Skeletal muscle cell (primary cell): ENCODE data around the gene B3GAT3.

Experiments used
- DNase-seq: peaks from one replicate; pipeline ENCODE4 v3.0.0-alpha.2; 2010; ENCODE audit warnings: low read depth
- H3K4me3 ChIP-seq: 2 replicates; pipeline ENCODE4 v1.5.1; 2011; ENCODE audit warnings: low read depth, mild to moderate bottlenecking, control low read depth, low read length, moderate library complexity

B3GAT3 gene

DNA sequence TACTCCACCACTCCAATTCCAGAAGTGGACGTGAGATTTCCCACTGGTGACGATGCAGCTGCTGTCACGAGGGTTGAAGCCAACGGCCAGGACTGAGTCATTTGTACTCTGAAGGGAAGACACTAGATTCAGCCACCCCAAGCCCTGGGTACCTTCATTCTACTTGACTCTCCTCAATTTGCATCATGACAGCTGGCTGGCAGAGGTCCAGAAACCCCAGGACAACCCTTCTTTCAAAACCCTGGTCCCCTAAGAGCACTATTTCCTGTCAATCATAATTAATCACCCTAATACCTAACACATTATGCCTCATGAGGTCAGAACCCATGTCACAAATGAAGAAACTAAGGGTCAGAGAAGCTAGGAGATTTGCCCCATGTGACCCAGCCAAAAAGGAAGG, 14.1 kb downstream of the B3GAT3 start:
- no peak overlapping the region for H3K4me3 ChIP-seq
- DNase-seq = no peak

DNA sequence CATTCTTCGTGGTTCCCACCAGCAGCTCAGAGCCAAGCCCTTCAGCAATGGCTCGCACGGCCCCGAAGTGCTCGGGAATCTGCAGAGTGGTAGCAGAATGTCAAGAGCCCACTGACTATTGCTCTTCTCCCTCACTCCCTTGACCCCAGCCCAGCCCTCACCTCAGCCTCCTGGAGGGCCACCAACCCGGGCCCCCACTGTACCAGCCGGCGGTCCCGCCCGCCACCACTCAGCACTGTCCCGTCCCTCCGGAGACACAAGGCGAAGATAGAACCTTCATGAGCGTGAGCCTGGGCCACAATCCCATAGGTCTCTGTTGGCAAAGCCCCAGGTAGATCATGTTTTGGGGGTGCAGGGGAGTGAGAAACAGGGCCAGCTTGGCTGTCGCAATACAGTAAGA, 15.9 kb downstream of the B3GAT3 start:
- H3K4me3 ChIP-seq = no peak overlapping the region
- no peak for DNase-seq

DNA sequence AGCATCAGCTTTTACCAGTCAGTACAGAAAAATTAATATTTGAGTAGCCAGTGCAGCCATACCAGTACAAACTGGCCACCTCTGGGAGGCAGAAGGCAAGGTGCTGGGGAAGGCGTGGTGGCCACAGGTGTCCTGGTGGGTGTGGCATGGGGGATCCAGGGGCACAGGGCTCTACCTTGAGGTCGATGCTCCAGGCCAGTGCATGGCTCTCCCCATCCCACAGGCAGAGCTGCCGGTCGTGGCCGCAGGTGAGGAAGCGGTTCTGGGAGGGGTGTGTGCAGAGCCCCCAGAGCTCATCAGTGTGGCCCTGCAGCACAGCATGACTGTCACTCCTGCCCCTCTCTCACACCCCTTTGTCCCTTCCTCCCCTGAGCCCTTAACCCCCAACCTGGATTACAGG, 16.3 kb downstream of the B3GAT3 start:
- no peak overlapping the region for H3K4me3 ChIP-seq
- no peak for DNase-seq

DNA sequence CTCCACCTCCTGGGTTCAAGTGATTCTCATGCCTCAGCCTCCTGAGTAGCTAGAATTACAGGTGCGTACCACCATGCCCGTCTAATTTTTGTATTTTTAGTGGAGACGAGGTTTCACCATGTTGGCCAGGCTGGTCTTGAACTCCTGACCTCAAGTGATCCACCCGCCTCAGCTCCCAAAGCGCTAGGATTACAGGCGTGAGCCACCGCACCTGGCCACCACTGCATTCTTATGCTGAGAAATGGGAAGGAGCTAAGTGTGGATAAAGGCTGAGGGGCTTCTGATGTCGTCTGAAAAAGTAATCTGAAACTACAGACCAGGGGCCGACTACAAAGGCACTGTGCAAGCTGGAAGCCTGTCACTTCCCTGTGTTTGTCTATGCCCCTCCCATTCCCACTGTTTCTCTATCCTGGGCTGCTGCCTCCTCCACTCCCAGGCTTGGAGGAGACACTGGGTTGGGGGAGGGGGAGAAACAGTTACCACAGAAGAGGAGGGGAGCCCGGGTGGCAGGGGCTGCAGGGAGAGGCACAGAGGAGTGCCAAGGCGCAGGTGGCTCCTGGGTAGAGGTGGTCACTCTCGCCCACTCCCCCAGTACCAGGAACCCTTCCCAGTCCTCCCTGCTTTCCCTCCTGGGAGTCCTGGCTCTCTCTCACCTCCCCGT, 17.2 kb downstream of the B3GAT3 start:
- no peak for DNase-seq
- no peak overlapping the region for H3K4me3 ChIP-seq

DNA sequence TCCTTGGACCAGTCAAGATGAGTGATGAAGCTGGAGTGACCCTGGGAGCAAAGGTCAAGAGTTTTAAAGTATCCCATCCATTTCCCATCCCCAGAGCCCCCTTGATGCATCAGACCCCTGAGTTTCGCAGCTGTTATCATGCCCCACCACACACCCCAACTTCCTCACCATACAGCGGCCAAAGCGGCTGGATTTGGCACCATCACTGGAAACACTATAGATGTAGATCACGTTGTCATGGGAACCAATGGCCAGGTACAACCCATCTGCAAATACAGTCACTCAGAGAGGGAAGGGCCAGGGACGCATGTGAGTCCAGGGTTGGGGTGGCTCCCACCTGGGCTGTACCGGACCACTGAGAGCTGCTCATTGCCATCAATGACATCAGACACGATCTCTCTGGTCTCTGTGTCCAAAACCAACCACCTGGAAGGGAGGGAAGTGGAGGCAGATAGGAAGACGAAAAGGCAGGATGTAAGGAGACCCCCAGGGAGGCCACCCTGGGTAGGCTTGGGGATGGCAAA, 17.9 kb downstream of the B3GAT3 start:
- DNase-seq = no peak
- H3K4me3 ChIP-seq = no peak overlapping the region

DNA sequence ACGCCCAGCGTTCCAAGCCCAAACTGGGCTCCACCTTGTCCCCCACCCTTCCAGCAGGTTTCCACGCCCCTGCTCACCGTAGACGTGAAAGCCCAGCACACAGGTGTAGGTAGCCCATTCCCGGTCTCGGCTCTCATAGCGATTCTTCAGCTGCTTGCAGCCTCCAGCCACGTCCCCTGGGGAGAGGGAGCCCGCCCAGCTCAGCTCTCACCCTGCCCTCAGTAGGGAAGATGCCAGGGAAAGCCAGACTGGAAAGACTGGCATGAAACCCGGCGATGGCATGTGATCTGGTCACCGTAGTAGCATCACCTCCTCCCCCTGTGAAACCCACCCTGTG, 18.7 kb downstream of the B3GAT3 start:
- no peak for DNase-seq
- H3K4me3 ChIP-seq = peak overlapping the region; percentile 96

DNA sequence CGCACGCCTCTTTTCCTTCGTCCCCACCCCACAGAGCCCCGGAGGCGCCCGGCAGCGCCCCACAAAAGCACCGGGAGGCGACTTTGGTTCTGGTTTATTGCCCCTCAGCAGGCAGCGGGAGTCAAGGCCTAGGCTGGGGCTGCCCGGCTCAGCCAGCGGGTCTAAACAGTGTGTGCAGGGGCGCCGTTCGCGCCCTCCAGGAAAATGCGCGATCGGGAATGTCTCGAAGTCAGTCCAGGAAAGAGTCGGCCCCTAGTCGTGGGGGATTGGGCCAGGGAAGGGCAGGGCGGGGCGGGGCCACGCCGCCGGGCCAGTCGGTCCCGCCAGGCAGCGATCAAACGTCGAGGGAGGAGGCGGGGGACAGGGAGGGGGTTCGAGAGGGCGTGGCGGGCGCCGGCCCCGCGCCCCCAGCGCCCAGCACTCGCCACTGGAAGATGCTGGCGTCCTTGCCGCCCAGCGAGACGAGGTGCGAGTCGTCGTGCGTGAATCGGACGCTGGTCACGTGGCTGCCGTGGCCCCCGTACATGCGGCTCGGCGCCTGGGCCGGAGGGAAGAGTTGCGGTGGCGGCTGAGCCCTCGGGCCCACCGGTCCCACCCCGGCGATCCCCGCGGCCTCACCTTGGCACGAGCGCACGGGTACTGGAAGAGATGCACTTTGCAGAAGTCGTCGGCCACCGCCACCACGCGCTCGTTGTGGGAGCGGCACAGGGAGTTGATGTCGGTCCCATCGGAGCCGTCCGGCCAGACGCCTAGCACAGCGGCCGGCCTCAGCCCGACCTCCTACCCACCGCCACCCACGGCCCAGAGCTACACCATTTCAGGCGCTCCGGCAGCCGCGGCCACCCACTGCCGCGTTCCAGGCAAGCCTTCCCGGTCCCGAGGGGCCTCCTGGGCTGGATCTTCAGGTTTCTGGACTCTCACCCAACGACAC, 19.4 kb downstream of the B3GAT3 start:
- peak overlapping the region; percentile 96 for H3K4me3 ChIP-seq
- DNase-seq = no peak

DNA sequence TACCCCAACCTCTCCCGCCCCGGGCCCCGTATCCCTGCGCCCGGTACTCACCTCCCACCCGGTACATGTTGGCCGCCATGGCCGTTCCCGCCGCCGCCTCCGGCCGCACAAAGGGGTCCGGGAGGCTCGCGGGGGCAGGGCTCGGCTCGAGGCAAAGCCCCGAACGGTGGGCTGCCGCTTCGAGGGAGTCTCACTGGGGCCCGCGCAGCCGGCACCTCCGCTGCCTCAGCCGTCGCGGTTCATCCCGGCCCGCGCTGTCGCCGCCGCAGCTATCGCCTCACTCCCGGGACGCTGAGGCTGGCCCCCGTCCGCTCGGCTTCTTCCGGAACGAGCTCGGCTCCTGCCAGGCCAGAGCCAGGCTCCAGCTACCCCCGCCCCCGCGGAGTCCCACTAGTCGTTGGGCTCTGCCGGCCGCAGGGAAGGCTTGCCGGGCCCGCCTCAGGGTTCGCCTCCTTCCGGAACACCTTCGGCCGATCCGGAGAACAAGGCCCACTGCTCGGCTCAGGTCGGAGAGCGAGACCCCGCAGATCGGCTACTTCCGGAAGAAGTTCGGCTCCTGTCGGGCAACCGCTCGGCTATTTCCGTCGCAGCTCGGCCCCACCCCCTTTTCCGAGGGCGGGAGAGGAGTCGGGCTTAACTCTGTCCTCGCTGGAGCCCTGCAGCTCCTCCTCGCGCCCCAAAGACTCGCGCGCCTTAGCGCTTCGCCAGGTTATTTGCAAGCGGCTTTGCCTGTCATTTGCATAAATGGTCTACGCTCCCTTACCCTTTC, 20.2 kb downstream of the B3GAT3 start, which contains the start of gene MTA2:
Gene MTA2 (minus strand): TSS at position 494 of the 769 bp plus-strand sequence. CDS start 415 bp downstream, at position 79.
- DNase-seq = peak; percentile 89
- H3K4me3 ChIP-seq = peak within 1 kb of the TSS; percentile 96

DNA sequence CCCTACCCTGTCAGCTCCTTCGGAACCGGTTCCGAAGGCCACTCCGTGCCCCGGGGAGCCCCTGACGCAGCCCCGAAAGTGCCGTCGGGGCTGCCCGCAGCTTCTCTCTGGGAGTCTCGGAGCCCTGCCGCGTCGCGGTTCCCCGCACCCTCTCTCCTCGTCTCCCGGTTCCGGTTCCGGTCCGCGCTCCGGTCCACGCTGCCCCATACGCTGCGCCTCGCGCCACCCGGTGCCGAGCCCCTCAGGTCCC, 20.7 kb downstream of the B3GAT3 start:
- DNase-seq = no peak
- H3K4me3 ChIP-seq = peak overlapping the region; percentile 96

DNA sequence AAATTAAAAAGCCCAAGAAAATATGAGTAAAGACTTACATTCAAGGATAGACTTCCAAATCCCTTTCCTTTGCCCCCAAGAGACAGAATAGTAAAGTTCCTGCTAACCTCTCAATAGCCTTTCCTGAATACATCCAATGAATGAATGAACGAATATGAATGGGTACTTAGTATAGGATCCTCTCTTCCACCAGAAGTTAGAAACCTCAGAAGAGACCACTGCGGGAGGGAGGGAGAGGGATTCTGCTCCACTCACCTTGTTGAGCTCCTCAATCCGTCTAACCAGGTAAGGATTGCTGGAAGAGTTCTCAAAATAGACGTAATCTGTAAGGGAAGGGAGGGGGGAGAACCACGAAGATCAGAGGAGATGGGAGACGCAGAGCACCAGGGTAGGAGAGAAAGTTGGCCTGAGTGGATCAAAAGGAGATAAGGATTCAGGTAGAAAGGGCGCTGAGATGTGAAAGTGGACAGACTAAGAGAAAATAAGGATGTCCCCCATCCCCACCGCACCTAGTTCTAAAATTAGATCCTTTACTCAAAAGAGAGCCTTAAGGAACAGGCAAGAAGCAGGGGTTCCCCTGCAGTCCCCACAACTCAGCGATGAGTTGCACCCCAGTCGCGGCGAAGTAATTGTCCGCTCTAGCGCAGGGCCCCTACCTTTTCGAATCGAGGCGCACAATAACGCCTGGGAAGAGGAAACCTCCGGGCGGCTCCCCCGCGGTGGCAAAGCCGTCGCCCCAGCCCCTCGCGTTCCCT, 21.2 kb downstream of the B3GAT3 start:
- peak overlapping the region; percentile 96 for H3K4me3 ChIP-seq
- no peak for DNase-seq

DNA sequence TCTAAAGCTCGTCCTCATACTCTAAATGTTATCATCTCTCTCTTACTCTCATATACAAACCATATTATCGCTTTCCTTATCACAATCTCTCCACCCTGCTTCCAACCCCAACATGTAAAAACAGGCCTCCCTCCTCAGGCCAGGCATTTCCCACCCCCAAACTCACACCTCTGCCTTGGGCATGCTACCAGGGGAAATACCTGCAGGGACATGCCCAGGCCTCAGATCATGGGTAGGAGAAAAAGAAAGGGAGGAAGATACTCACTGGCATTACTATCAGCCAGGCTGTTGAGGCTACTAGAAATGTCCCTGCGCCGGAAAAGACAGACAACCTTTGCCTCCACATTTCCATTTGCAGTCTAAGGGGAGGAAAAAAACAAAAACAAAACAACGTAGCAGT, 21.9 kb downstream of the B3GAT3 start:
- H3K4me3 ChIP-seq = peak overlapping the region; percentile 96
- no peak for DNase-seq

DNA sequence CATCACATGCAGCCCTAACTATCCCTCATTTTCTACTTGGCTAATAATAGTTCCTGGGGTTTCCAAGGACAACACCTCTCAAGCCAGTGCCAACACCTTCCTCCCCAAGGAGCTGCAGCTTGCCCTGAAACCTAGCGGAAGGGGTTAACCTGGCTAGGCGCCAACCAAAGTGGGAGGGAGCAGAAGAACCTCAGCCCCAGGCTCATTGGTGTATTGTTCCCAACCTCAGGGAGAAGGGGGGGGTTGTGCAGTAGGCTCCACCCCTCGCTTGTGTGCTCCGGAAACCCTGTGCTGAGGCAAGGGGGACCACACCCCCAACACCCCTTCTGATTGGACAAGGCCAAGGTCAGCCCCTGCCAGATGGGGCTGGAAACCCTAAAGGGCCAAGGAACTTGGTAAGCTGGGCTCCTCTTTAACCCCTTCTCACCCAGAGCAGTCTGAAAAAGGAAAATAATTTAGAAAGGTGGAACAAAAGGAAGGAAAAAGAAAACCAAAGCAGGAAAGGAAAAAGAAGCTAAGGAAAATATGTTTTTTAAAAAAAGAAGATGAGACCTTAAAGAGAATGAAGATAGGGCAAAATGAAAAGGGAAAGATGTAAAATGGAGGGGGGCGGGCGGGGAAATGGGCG, 22.6 kb downstream of the B3GAT3 start:
- peak; percentile 98 for DNase-seq
- peak overlapping the region; percentile 96 for H3K4me3 ChIP-seq

DNA sequence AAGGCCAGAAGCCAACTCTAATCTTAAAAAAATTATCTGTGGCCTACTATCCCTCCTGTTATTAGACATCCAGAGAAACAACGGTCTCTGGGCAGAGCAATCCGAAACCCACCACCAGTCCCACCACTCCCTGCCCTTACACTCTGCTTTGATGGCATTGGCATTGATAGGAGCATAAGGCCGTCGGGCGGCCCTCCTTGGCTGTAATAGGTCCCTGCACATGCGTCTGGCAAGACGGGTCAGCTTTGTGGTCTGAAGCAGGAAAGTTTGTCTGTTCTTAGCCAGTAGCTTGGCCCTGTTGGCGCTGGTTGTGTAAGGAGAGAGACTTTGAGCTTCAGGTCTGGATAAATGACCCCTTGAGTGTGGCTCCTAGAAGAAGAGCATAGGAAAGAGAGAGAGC, 26.7 kb downstream of the B3GAT3 start:
- no peak overlapping the region for H3K4me3 ChIP-seq
- no peak for DNase-seq

DNA sequence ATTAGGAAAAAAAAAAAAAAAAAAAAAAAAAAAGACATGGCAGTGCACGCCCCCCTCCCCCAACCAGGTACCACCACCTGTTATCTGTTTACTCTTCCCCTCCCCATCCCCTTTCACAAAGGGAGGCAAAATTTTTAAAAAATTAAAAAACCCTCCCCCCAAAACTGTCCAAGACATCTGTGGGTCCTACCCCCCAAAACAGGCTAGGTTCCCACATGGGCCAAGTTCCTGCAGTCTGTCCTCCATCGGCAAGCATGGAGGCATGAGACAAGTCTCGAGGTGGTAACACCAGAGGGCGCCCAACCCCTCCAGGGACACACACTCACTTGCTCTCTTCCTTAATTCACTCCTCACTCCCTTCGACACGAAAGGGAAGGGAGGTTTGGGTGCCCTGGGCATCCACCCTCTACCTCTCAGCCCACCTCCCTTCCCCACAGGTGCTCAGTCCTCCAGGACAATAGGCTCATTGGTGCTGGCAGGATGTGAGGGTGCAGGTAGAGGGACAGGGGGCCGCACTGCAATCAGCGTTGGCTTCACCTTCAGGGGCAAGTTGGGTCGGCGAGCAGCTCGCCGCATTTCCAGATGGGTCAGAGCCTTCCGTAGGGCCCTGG, 28.2 kb downstream of the B3GAT3 start:
- no peak overlapping the region for H3K4me3 ChIP-seq
- no peak for DNase-seq

DNA sequence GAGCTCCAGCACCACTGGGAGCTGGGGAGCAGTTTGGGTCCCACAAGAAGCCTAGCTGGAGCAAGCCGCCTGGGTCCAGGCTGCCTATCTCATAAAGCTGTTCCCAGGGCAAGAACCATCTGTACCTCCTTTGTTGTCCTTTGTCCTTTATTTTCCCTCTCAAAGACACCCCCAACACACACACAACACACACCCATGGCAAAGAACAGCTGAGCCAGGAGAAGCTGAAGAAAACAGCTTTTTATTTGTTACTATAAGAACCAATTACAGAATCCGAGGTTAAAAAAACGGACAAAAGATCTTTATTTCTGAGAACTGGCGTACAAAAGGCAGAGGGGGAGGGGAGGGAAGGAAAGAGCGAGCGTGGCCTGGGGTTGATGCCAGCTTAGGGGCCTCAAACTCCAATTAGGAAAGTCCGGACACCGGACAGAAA, 28.8 kb downstream of the B3GAT3 start:
- no peak for DNase-seq
- no peak overlapping the region for H3K4me3 ChIP-seq

DNA sequence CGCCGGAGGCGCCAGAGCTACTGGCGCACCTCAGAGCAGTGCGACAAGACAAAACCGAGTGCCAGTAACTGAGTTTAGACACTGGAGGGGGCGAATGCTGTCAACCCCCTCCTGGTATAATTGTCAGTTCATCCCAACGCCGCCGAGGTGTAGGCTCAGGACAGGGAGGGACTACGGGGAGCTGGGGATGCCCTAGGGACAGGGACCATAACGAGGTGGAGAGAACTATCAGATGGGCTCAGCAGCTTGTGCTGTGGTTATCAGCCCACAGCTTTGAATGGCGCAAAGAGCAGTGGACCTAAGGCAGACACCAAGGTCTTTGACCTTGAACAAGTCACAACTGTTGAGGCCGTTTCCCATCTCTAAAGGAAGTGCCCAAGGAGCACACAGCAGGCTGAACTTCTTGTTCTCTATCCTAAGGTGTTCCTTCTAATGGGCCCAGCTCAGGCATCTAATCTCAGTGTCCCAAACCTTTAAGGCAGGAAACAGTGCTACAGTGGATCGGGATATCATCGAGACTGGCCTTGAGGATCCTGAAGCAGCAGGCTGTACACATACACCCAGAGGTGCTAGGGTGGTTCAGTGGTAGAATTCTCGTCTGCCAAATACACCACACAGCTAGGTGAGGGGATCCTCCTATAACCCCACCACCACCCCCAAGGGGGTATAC, 29.5 kb downstream of the B3GAT3 start:
- no peak for DNase-seq
- peak overlapping the region; percentile 95 for H3K4me3 ChIP-seq

DNA sequence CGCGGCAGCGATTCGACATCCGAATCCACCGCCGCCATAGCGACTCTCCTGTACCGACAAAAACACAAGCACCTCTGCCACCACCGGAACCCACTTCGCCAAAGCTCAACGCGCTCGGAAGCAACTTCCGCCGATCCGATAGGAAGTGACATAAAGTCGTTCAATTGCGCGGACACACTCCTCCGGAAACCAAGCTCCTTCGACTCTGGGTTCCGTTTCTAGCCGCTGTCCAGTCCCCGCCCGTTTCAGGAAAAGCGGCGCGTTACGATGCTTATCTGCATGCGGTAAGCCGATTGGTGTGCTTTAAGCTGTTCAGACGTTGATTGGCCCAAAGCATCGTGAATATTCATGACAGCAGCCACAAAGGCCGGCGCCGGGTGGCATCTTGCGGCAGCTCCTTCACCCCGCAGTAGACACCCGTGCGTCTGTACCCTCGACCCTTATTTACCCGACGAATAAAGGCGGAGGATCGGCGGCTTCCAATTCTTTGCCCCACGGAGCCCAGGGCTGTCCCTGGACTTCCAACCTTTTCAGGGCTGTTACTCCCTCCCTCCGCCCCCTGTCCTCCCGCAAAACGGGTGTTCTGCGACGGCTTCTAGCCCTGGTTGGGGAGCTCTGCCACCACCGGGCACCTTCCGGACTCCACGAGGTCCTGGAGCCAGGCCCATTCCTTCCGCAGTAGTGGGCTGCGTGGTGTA, 30.2 kb downstream of the B3GAT3 start, which contains the start of gene TUT1:
Gene TUT1 (minus strand): TSS at position 76 of the 698 bp plus-strand sequence. CDS start 38 bp downstream, at position 38.
- DNase-seq = peak; percentile 99

More for the DNA sequence above, 30.2 kb downstream of the B3GAT3 start, which contains the start of gene TUT1:
- H3K4me3 ChIP-seq = peak within 1 kb of the TSS; percentile 95
